GM18867 (cell line): Measurements from ENCODE around the gene PBX1.

ENCODE experiments used
- ATAC-seq: cut with Tn5 transposase; IDR thresholded peaks from one replicate; pipeline ENCODE4 v1.9.1; 2021; ENCODE audit warnings: mild to moderate bottlenecking, moderate library complexity; ENCODE audit not compliant: unreplicated experiment

PBX1 gene

GRCh38 chr1:164562947-164563520, 4.0 kb downstream of the PBX1 start:
- ATAC-seq, result no peak

DNA sequence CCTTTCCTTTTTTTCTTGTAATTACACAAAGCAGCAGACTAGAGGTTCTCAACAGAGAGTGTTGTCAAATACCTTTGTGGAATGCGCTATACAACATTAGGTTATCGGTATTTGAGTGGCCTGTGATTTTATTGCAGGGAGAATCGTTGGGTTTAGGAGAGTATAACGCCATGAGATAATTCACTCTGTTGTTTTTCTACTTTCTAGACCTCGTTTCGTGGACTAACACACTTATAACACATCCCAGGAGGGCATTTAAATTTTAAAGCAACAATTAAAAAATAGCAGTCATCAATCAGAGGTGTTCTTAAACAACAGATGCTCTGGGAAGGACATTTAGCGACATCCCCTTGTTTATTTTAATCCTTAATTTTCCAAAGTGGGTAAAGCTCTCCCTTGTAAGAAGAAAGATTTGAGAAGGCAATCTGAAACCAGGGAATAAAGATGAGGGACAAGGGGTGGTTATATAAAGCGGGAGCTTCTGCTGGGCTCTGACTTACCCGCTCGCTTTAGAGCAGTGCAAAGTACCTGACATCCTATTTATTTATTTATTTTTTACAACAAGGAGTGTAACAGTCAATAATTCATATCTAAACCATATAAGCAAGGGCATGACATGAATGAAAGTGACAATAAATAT, 4.9 kb downstream of the PBX1 start:
- ATAC-seq, result no peak

DNA sequence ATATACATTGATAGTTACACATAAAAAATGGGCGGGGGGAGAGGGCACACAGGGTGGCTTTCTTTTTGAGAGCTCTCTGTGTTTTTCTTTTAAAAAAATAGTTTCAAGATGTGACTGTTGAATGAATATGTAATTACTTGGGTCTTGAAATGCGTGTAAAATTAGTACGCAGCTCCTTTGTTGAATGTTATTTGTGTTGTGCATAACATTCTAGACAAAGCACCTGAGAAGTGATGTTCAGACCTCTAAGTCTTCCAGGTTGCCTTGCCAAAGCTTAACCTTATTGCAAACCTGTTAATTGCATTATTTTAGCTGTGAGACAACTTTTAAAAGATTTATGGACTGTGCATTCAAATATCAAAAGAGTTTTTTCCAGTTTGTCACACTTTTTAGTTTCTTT, 5.4 kb downstream of the PBX1 start:
- no peak for ATAC-seq

- ATAC-seq, result no peak
Observed at GRCh38 chr1:164565357-164565756, 6.4 kb downstream of the PBX1 start.

- no peak for ATAC-seq
Observed at GRCh38 chr1:164567774-164568173, 8.8 kb downstream of the PBX1 start.

GRCh38 chr1:164569241-164569640, 10.3 kb downstream of the PBX1 start:
- ATAC-seq, result no peak

- no peak for ATAC-seq
Observed at GRCh38 chr1:164569866-164570265, 10.9 kb downstream of the PBX1 start.

DNA sequence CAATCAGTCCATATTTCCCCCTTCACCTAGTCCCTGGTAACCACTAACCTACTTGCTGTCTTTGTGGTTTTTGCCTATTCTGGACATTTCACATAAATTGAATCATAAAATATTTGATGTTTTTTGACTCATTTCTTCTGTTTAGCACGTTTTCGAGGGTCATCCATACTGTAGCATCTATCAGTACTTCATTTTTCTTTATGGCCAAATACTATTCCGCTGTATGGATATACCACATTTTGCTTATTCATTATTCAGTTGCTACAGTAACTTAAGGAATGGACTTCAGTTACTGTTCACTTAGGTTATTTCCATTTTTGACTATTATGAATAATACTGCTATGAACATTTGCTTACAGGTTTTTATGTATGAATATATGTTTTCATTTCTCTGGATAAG, 12.3 kb downstream of the PBX1 start:
- ATAC-seq, result no peak

DNA sequence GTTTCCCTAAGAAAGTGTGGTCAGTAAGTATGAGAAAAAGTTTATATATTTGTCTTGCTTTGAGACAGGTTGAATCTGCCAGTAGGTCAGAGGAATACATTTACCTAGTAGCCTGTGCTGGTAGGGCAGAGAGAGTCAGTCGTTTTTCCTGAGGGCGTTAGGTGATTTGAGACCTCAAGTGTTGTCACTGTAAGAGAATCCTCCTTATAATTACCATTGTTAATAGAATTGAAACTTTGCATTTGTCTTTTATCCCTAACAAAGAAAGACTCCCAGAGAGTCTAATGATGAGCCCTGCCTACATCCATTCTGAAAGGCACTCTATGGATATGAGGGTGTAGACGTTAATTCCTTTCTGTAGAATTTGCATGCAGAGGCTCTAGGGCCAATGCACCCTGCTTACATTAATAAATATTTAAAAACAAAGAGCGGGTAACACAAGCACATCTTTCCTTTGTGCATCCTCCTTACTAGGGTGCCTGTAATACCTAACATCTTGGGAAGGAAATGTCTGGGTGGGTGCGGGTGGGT, 16.4 kb downstream of the PBX1 start:
- ATAC-seq, result no peak

- ATAC-seq, result no peak
Observed at GRCh38 chr1:164576291-164577271, 17.6 kb downstream of the PBX1 start.

- ATAC-seq, result no peak
Observed at GRCh38 chr1:164577291-164577690, 18.3 kb downstream of the PBX1 start.

DNA sequence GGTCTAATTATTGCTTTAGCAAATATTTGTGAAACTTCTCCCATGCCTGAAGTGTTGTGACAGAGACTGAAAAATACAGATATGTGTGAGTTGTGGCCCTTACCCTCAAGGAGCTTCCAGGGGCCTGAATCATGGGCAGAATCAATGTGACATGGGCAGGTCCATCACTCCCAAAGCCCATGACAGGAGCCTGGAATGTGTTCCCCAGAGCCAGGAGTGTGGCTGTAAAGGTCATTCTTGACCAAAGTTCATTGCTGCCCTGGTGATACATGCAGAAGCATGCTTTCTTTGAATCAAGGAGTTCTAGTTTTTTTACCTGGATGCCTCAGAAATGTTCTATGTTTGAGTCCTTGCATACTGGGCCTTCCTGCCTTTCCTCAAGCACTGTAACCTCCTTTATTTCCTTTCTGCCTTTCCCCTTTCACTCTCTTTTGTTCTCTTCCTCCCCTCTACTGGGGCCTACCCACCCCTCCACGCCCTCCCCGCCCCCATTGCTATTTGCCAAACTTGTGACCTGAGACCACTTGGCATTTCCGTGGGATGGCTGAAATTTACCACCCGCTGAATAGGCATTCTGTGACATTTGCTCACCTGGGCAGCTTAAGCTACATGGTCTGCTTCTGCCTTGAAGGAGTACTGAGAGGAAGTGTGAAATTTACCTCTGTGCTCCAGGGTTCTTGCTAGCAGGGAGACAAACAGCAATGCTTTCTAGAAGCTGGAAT, 19.7 kb downstream of the PBX1 start:
- no peak for ATAC-seq

DNA sequence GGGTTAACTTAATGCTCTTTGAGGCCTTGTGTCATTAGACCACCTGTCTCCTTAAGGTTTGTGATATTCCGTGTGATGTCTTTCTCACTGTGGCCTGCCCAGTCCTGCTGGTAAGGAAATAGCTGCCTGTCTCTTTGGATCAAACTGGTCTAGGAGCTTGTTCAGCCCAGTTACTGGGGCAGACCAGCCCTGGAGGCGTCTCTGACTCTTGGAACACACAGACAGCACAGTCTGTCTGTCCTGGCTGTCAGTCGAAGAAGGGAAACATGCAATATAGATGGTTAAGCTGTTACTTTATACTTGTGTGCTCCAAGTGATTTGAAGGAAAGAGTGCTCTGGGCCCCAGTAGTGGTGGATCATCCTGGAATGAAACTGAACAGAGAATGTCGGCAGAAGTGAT, 20.4 kb downstream of the PBX1 start:
- ATAC-seq, result no peak

- no peak for ATAC-seq
Observed at GRCh38 chr1:164581762-164582161, 22.8 kb downstream of the PBX1 start.

- ATAC-seq, result no peak
Observed at GRCh38 chr1:164583196-164583595, 24.2 kb downstream of the PBX1 start.

- ATAC-seq, result no peak
Observed at GRCh38 chr1:164583835-164584539, 25.0 kb downstream of the PBX1 start.

GRCh38 chr1:164586591-164586990, 27.6 kb downstream of the PBX1 start:
- no peak for ATAC-seq

DNA sequence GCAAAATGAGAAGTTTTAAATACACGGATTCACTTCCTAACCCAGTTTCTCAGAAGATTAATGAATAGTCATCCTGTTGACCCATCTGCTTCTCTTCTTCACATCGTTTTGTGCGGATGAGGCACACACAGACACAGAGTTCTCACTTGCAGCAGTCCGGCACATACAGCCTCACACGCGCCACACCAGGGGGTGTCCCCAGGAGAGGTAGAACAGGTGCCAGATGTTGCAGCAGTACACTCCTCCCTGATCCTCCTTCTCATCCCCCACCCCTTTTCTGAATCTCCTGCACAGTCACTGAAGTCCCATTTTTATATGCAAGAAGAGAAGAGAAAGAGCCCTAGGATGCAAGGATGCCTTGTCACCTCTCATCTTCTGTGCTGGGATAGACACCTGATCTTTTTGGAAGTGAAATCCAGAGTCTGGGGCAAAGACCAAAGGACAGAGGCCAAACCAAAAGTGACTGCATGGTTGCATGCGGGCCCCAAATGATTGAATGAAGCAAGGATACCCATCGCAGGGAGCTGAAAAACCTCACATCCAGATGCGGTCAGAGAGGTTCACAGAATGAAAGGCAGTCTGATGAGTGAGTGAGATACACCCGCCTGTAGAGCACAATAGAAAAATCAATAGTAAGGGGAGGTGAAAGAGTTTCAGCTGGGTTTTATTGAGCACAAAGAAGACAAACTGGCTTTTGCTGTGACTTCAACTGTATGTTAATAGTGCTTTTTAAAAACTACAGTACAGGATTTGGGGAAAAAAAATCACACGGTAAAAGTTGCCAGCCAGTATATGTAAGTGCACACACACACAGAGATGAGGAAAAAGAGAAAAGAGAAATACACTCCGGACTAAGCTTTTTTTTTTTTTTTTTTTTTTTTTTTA, 28.9 kb downstream of the PBX1 start:
- ATAC-seq, result no peak
